Measurements from ENCODE around the gene FANCI. TPM values are rescaled to one million over a fixed set of nuclear protein-coding genes. Genes with fewer than 3 reads are reported as not detected.
A peak's percentile ranks its signal among the peaks of the same experiment; 100 is the strongest.

The FANCI gene
- total and polyA plus RNA-seq, 2 of the 13 experiments (the other 11 are each of a cell fraction or from before 2014, with no cell fraction given) = 15.7 to 68.8 TPM

- TF ChIP-seq ARID5B (CRISPR knock-in tag; IDR thresholded peaks at IDR 0.05) (peak; percentile 37), YEATS4 (CRISPR knock-in tag; IDR thresholded peaks at IDR 0.05; ENCODE audit: borderline replicate concordance) (peak; percentile 17; the same call in 1 of the 2 replicates), POLR2G (IDR thresholded peaks at IDR 0.05; ENCODE audit: low read depth, low read length) (no peak), HINFP (CRISPR knock-in tag; IDR thresholded peaks at IDR 0.05; ENCODE audit: low read depth) (no peak), SPEN (CRISPR knock-in tag; IDR thresholded peaks at IDR 0.05; ENCODE audit: low read depth) (peak; percentile 56; the same call in 1 of the 2 replicates), SRF (IDR thresholded peaks at IDR 0.05; ENCODE audit: low read depth, low read length) (no peak), ZNF768 (CRISPR knock-in tag; IDR thresholded peaks at IDR 0.05) (peak; percentile 57; the same call in 1 of the 2 replicates), HBP1 (CRISPR knock-in tag; IDR thresholded peaks at IDR 0.05; ENCODE audit: low read depth) (0 out of 2 replicates have a peak, but pooled peaks have one; percentile 20), LCORL (IDR thresholded peaks at IDR 0.05) (no peak), LCORL (CRISPR knock-in tag; IDR thresholded peaks at IDR 0.05) (peak; percentile 47; the same call in 1 of the 2 replicates), ZNF431 (CRISPR knock-in tag; IDR thresholded peaks at IDR 0.05; ENCODE audit: borderline replicate concordance, low read depth) (no peak), KLF16 (CRISPR knock-in tag; IDR thresholded peaks at IDR 0.05) (0 out of 4 replicates have a peak, but pooled peaks of 1 of the 2 experiments have one; percentile 35), CHCHD3 (CRISPR knock-in tag; IDR thresholded peaks at IDR 0.05) (peak; percentile 62; the same call in 1 of the 2 replicates), ZNF512 (CRISPR knock-in tag; IDR thresholded peaks at IDR 0.05) (no peak), ZNF12 (CRISPR knock-in tag; IDR thresholded peaks at IDR 0.05) (no peak), ETV5 (CRISPR knock-in tag; IDR thresholded peaks at IDR 0.05; ENCODE audit: borderline replicate concordance) (peak; percentile 49), HMGXB4 (CRISPR knock-in tag; IDR thresholded peaks at IDR 0.05; ENCODE audit: borderline replicate concordance in 1 of 2, low read depth in 1 of 2) (peak; percentile 86 to 91), ZNF558 (CRISPR knock-in tag; IDR thresholded peaks at IDR 0.05; ENCODE audit: borderline replicate concordance) (no peak)
These were observed 115.1 kb downstream of the FANCI start (continued) for GRCh38 chr15:89358755-89359439.

All from HepG2 (cell line).